Measurements from ENCODE around the gene CEBPE.

DNA sequence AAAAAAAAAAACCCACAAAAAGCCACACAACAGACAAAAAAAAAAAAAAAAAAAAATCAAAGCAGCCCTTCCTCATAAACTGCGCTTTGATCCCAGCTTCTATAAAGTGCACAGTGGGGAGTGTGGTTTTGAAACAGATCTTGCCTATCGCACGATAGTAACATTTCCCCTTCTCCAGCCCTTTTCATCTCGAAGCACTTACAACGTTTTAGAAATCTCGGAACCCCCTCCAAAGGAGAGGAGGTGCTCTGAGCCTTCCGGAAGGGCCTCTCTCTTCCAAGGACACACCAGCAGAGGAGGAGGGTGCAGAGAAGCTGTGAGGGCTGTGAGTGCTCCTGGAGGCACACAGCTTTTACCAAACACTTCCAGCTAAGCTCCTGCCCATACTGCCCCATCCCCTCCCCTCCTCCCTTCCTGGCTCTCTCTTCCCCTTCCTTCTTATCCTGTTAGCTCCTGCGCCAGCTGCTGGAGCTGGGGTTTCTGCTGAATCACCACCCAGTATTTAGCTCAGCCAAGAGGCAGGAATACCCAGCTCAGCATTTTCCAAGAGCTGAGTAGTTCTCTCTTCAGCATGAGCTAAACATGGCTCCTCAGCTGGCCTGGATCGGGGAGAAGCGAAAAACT lies 36.0 kb upstream of the CEBPE start:
- TF ChIP-seq, protein P1, sequence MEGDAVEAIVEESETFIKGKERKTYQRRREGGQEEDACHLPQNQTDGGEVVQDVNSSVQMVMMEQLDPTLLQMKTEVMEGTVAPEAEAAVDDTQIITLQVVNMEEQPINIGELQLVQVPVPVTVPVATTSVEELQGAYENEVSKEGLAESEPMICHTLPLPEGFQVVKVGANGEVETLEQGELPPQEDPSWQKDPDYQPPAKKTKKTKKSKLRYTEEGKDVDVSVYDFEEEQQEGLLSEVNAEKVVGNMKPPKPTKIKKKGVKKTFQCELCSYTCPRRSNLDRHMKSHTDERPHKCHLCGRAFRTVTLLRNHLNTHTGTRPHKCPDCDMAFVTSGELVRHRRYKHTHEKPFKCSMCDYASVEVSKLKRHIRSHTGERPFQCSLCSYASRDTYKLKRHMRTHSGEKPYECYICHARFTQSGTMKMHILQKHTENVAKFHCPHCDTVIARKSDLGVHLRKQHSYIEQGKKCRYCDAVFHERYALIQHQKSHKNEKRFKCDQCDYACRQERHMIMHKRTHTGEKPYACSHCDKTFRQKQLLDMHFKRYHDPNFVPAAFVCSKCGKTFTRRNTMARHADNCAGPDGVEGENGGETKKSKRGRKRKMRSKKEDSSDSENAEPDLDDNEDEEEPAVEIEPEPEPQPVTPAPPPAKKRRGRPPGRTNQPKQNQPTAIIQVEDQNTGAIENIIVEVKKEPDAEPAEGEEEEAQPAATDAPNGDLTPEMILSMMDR (IDR thresholded peaks at IDR 0.05; ENCODE audit: insufficient read depth, low read depth, low read length), result no peak
- TF ChIP-seq EZH2 (IDR thresholded peaks at IDR 0.05; ENCODE audit: insufficient read depth, low read length), result no peak

Measured in astrocyte (in vitro differentiated cells and primary cell).